H1 (cell line): ENCODE data around the gene CNTN6.

Experiments used
- ATF3 ChIP-seq: IDR thresholded peaks from 2 replicates; pipeline ENCODE4 v1.6.1; 2011; ENCODE audit warnings: low read depth, mild to moderate bottlenecking, low read length; ENCODE audit not compliant: insufficient read depth
- CBX5 ChIP-seq: fragments of 300-800, 300-1000 bp; sonication (generic); IDR thresholded peaks from 2 replicates; pipeline ENCODE4 v1.7.1; 2016; ENCODE audit warnings: antibody characterized with exemption, low read length, low read depth
- CTCF ChIP-seq, 3 experiments: IDR thresholded peaks; 1 replicate in 2 of 3; 2 replicates in 1 of 3; pipeline versions ENCODE4 v1.5.1 to v1.6.1; 2011; ENCODE audit warnings: low read length in 3 of 3, mild to moderate bottlenecking in 3 of 3, inconsistent platforms in 2 of 3, low read depth in 1 of 3, moderate library complexity in 1 of 3; ENCODE audit not compliant: insufficient read depth in 1 of 3; ENCODE audit errors: control extremely low read depth in 1 of 3
- EP300 ChIP-seq, 2 experiments: IDR thresholded peaks; 1 replicate in 1 of 2; 2 replicates in 1 of 2; pipeline ENCODE4 v1.6.1; 2011 to 2012; ENCODE audit warnings: low read depth in 2 of 2, low read length in 2 of 2, mild to moderate bottlenecking in 2 of 2, borderline replicate concordance in 1 of 2, inconsistent platforms in 1 of 2, moderate library complexity in 1 of 2
- GABPA ChIP-seq: IDR thresholded peaks from 2 replicates; pipeline ENCODE4 v1.6.1; 2011; ENCODE audit warnings: mild to moderate bottlenecking, low read length, moderate library complexity, borderline replicate concordance; ENCODE audit not compliant: insufficient read depth
- GTF2F1 ChIP-seq: IDR thresholded peaks from 2 replicates; pipeline ENCODE4 v1.6.1; 2012; ENCODE audit warnings: low read depth, low read length, improper control_type of control experiment, borderline replicate concordance
- KDM1A ChIP-seq: fragments of 200-600, 300-600 bp; sonication (generic); IDR thresholded peaks from 2 replicates; pipeline ENCODE4 v1.7.1; 2016; ENCODE audit warnings: mild to moderate bottlenecking, low read length, borderline replicate concordance
- POLR2A ChIP-seq, 2 experiments: IDR thresholded peaks; 1 replicate in 1 of 2; 2 replicates in 1 of 2; pipeline ENCODE4 v1.6.1; 2011; ENCODE audit warnings: low read depth in 2 of 2, low read length in 2 of 2, mild to moderate bottlenecking in 2 of 2; ENCODE audit errors: control extremely low read depth in 1 of 2
- RAD21 ChIP-seq, 2 experiments: IDR thresholded peaks in 1 of 2; conservative IDR thresholded peaks in 1 of 2; 2 replicates each; pipeline ENCODE4 v1.6.1; 2011; ENCODE audit warnings: low read depth in 2 of 2, low read length in 2 of 2, improper control_type of control experiment in 1 of 2, inconsistent platforms in 1 of 2, mild to moderate bottlenecking in 1 of 2, moderate library complexity in 1 of 2
- SUZ12 ChIP-seq: fragments of 200-600 bp; sonication (generic); IDR thresholded peaks from 2 replicates; pipeline ENCODE4 v1.6.1; 2012; ENCODE audit warnings: mild to moderate bottlenecking, inconsistent platforms, low read length, moderate library complexity, mixed read lengths
- USF2 ChIP-seq: IDR thresholded peaks from 2 replicates; pipeline ENCODE4 v1.6.1; 2011; ENCODE audit warnings: low read length, improper control_type of control experiment
- ZNF274 ChIP-seq: IDR thresholded peaks from 2 replicates; pipeline ENCODE4 v1.7.0; 2012; ENCODE audit warnings: low read length, borderline replicate concordance; ENCODE audit errors: extremely low read depth

- TF ChIP-seq GABPA (no peak), ATF3 (no peak), ZNF274 (no peak), EP300 (IDR thresholded peaks at IDR 0.05; ENCODE audit: borderline replicate concordance in 1 of 2, low read depth in 2 of 2, low read length in 2 of 2) (no peak), SUZ12 (no peak), CTCF (IDR thresholded peaks at IDR 0.05; ENCODE audit: control extremely low read depth in 1 of 3, insufficient read depth in 1 of 3, low read depth in 1 of 3, low read length in 3 of 3) (no peak), POLR2A (IDR thresholded peaks at IDR 0.05; ENCODE audit: control extremely low read depth in 1 of 2, low read depth in 2 of 2, low read length in 2 of 2) (no peak), GTF2F1 (no peak), USF2 (no peak), CBX5 (no peak), RAD21 (IDR thresholded peaks at IDR 0.05 in 1 of 2, conservative IDR thresholded peaks at IDR 0.05 in 1 of 2; ENCODE audit: low read depth in 2 of 2, low read length in 2 of 2) (no peak), KDM1A (no peak)
Measured at GRCh38 chr3:1421577-1421976, 328.8 kb downstream of the CNTN6 start.
